Smooth muscle cell (in vitro differentiated cells): ENCODE data around the gene FBXO42. TPM values are rescaled to one million over a fixed set of nuclear protein-coding genes. Genes with fewer than 3 reads are reported as not detected.
A peak's percentile ranks its signal among the peaks of the same experiment; 100 is the strongest.

Source experiments
- DNase-seq: peaks from one replicate; lab custom pipeline; 2025; ENCODE audit not compliant: unreplicated experiment; lab: John Stamatoyannopoulos, UW
- H2AFZ ChIP-seq: fragments of 200-600 bp; sonication (generic); 2 replicates; pipeline ENCODE4 v1.6.0; 2016; ENCODE audit warnings: antibody characterized with exemption, low read depth, mild to moderate bottlenecking
- H3F3A ChIP-seq: fragments of 200-600 bp; sonication (generic); 2 replicates; pipeline ENCODE4 v1.6.0; 2017; ENCODE audit warnings: antibody characterized with exemption, low read depth
- H3K27ac ChIP-seq: fragments of 200-600 bp; sonication (generic); 2 replicates; pipeline ENCODE4 v1.5.1; 2016; ENCODE audit warnings: low read depth, mild to moderate bottlenecking
- H3K27me3 ChIP-seq: fragments of 200-600 bp; sonication (generic); 2 replicates; pipeline ENCODE4 v1.6.1; 2016; ENCODE audit warnings: low read depth, mild to moderate bottlenecking
- H3K36me3 ChIP-seq: fragments of 200-600 bp; sonication (generic); 2 replicates; pipeline ENCODE4 v1.5.1; 2016; ENCODE audit warnings: low read depth
- H3K4me1 ChIP-seq: fragments of 200-600 bp; sonication (generic); 2 replicates; pipeline ENCODE4 v1.5.1; 2016; ENCODE audit warnings: low read depth
- H3K4me2 ChIP-seq: fragments of 200-600 bp; sonication (generic); 2 replicates; pipeline ENCODE4 v1.6.0; 2016; ENCODE audit warnings: mild to moderate bottlenecking
- H3K4me3 ChIP-seq: fragments of 200-600 bp; sonication (generic); 2 replicates; pipeline ENCODE4 v1.5.1; 2016; ENCODE audit warnings: mild to moderate bottlenecking
- H3K79me2 ChIP-seq: fragments of 200-600 bp; sonication (generic); 2 replicates; pipeline ENCODE4 v1.6.0; 2016; ENCODE audit warnings: low read depth, mild to moderate bottlenecking
- H3K9ac ChIP-seq: fragments of 200-600 bp; sonication (generic); 2 replicates; pipeline ENCODE4 v1.6.0; 2016; ENCODE audit warnings: low read depth
- H3K9me3 ChIP-seq: fragments of 200-600 bp; sonication (generic); replicated peaks from 2 replicates; pipeline ENCODE4 v1.5.1; 2016; ENCODE audit warnings: low read depth
- H4K20me1 ChIP-seq: fragments of 200-600 bp; sonication (generic); 2 replicates; pipeline ENCODE4 v1.6.0; 2016; ENCODE audit warnings: low read depth
- CTCF ChIP-seq: fragments of 200-600 bp; sonication (generic); IDR thresholded peaks from 2 replicates; pipeline ENCODE4 v1.5.1; 2017; ENCODE audit warnings: borderline replicate concordance, mild to moderate bottlenecking, antibody characterized with exemption; ENCODE audit not compliant: insufficient read depth, poor library complexity, severe bottlenecking
- WGBS: methylation state at CpG from one replicate; pipeline ENCODE4 v1.1.7; 2016; ENCODE audit warnings: low lambda C conversion rate; 5-methylcytosine and 5-hydroxymethylcytosine counted together
- polyA plus RNA-seq: library from polyadenylated mRNA; unstranded; fragments of >200 nt; fragmentation: Nextera tagmentation; extraction: Ambion mirVana; gene quantifications from 2 replicates; pipeline ENCODE4 v1.2.1, GENCODE V29; 2016
- total RNA-seq: library from RNA; depleted of rRNA; stranded (reverse); fragments of >200 nt; gene quantifications from 2 replicates; pipeline ENCODE4 v1.2.3, GENCODE V29; 2014

Gene FBXO42
- total and polyA plus RNA-seq, 2 experiments from 2014 or later: 14.7 to 22.6 TPM

- Histone ChIP-seq H3K4me2 (no peak overlapping the region), H3K9ac (no peak overlapping the region), H3K27ac (no peak overlapping the region), H3K9me3 (no peaks in the 10 kb centered on the region), H3K4me1 (peaks cover 4% of the 10 kb centered on the region), H2AFZ (no peak overlapping the region), H3F3A (peaks cover 3% of the 10 kb centered on the region), H4K20me1 (peaks cover 100% of the 10 kb centered on the region), H3K79me2 (peaks cover 100% of the 10 kb centered on the region), H3K4me3 (no peak overlapping the region), H3K27me3 (no peaks in the 10 kb centered on the region), H3K36me3 (no peaks in the 10 kb centered on the region)
- 94% methylated on average over 4 of the region's 4 CpGs for WGBS
- TF ChIP-seq CTCF: no peak
- DNase-seq: no peak
Observed at GRCh38 chr1:16380868-16381267, 28.6 kb upstream of the FBXO42 start.

GRCh38 chr1:16378443-16378842, 26.2 kb upstream of the FBXO42 start:
- Histone ChIP-seq H3K36me3 (no peaks in the 10 kb centered on the region), H3K27me3 (no peaks in the 10 kb centered on the region), H3F3A (peaks cover 11% of the 10 kb centered on the region), H2AFZ (no peak overlapping the region), H3K9me3 (no peaks in the 10 kb centered on the region), H3K4me3 (no peak overlapping the region), H3K4me1 (peaks cover 12% of the 10 kb centered on the region), H3K27ac (no peak overlapping the region), H3K4me2 (no peak overlapping the region), H4K20me1 (peaks cover 100% of the 10 kb centered on the region), H3K79me2 (peaks cover 100% of the 10 kb centered on the region), H3K9ac (no peak overlapping the region)
- WGBS: 93% methylated on average over 7 of the region's 7 CpGs
- no peak for TF ChIP-seq CTCF
- no peak for DNase-seq

GRCh38 chr1:16376971-16377370, 24.7 kb upstream of the FBXO42 start:
- TF ChIP-seq CTCF: no peak
- H3K27me3 ChIP-seq: no peaks in the 10 kb centered on the region
- H3K4me2 ChIP-seq: no peak overlapping the region
- H3K9ac ChIP-seq: no peak overlapping the region
- peaks cover 100% of the 10 kb centered on the region for H3K79me2 ChIP-seq
- no peaks in the 10 kb centered on the region for H3K36me3 ChIP-seq
- DNase-seq: no peak
- peaks cover 11% of the 10 kb centered on the region for H3F3A ChIP-seq
- H3K4me1 ChIP-seq: peaks cover 12% of the 10 kb centered on the region
- WGBS: 82% methylated on average over 4 of the region's 4 CpGs
- peaks cover 100% of the 10 kb centered on the region for H4K20me1 ChIP-seq
- H3K4me3 ChIP-seq: no peak overlapping the region
- no peaks in the 10 kb centered on the region for H3K9me3 ChIP-seq
- H2AFZ ChIP-seq: no peak overlapping the region
- no peak overlapping the region for H3K27ac ChIP-seq

- no peak for DNase-seq
- H3K4me2 ChIP-seq: peak overlapping the region; percentile 70
- no peaks in the 10 kb centered on the region for H3K27me3 ChIP-seq
- peak overlapping the region; percentile 53 for H3K27ac ChIP-seq
- no peaks in the 10 kb centered on the region for H3K36me3 ChIP-seq
- peaks cover 100% of the 10 kb centered on the region for H3K79me2 ChIP-seq
- peaks cover 100% of the 10 kb centered on the region for H4K20me1 ChIP-seq
- no peaks in the 10 kb centered on the region for H3K9me3 ChIP-seq
- no peak overlapping the region for H2AFZ ChIP-seq
- peaks cover 11% of the 10 kb centered on the region for H3F3A ChIP-seq
- no peak overlapping the region for H3K4me3 ChIP-seq
- no peak overlapping the region for H3K9ac ChIP-seq
- peaks cover 12% of the 10 kb centered on the region for H3K4me1 ChIP-seq
- 38% methylated on average over 15 of the region's 15 CpGs for WGBS
- TF ChIP-seq CTCF: no peak
Observed at GRCh38 chr1:16375521-16376340, 23.5 kb upstream of the FBXO42 start.
